ENCODE data around the gene TSG101.

Gene TSG101

GRCh38 chr11:18492888-18493287 lies 33.9 kb downstream of the TSG101 start:
- DNase-seq, result no peak

- no peak for DNase-seq
Observed at GRCh38 chr11:18491924-18492323, 34.8 kb downstream of the TSG101 start.

- DNase-seq, result no peak
Observed at GRCh38 chr11:18490736-18491485, 35.8 kb downstream of the TSG101 start.

GRCh38 chr11:18490319-18490718 lies 36.4 kb downstream of the TSG101 start:
- DNase-seq, result no peak

- DNase-seq, result no peak
Observed at GRCh38 chr11:18485913-18486528, 40.7 kb downstream of the TSG101 start.

GRCh38 chr11:18479063-18479462 lies 47.7 kb downstream of the TSG101 start:
- no peak for DNase-seq

- DNase-seq, result no peak
Observed at GRCh38 chr11:18472587-18472986, 54.2 kb downstream of the TSG101 start.

- DNase-seq, result no peak
Observed at GRCh38 chr11:18471995-18472394, 54.7 kb downstream of the TSG101 start.

- DNase-seq, result no peak
Observed at GRCh38 chr11:18468961-18469360, 57.8 kb downstream of the TSG101 start.

DNA sequence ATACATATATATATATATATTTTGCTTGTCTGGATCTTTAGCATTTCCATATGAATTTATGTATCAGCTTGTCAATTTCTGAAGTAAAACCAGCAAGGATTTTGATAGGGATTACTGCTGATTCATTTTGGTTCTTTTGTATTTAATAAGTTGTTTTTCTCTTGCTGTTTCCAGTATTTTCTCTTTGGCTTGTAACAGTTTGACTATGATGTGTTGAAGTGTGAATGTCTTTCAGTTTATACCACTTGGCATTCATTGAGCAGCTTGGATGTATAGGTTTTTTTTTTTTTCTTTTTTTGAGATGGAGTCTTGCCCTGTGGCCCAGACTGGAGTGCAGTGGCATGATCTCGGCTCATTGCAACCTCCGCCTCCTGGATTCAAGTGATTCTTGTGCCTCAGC lies 58.7 kb downstream of the TSG101 start:
- DNase-seq, result no peak

- no peak for DNase-seq
Observed at GRCh38 chr11:18466402-18466801, 60.3 kb downstream of the TSG101 start.

GRCh38 chr11:18463439-18463838 lies 63.3 kb downstream of the TSG101 start:
- no peak for DNase-seq

DNA sequence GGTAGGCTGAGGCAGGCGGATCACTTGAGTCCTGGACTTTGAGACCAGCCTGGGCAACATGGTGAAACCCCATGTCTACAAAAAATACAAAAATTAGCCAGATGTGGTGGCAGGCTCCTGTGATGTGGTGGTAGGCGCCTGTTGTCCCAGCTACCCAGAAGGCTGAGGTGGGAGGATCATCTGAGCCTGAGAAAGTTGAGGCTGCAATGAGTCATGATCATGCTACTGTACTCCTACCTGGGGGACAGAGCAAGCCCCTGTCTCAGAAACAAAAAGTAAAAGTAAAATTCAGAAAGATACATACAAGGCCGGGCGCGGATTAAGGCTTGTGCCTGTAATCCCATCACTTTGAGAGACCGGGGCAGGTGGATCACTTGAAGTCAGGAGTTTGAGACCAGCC lies 64.8 kb downstream of the TSG101 start:
- no peak for DNase-seq

DNA sequence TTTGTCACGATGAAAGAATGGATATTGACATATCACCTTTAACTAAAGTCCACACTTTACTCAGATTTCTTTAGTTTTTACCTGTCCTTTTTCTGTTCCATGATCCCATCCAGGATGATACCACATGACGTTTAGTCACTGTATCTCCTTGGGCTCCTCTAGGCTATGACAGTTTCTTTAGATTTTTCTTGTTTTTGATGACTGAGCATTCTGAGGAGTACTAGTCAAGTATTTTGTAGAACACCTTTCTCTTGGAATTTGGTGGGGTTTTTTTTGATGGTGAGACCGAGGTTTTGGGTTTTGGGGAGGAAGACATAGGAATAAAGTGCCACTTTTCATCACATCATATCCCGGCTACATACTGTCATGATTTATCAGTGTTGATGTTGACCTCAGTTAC lies 67.1 kb downstream of the TSG101 start:
- no peak for DNase-seq

- DNase-seq, result no peak
Observed at GRCh38 chr11:18457450-18457849, 69.3 kb downstream of the TSG101 start.

DNA sequence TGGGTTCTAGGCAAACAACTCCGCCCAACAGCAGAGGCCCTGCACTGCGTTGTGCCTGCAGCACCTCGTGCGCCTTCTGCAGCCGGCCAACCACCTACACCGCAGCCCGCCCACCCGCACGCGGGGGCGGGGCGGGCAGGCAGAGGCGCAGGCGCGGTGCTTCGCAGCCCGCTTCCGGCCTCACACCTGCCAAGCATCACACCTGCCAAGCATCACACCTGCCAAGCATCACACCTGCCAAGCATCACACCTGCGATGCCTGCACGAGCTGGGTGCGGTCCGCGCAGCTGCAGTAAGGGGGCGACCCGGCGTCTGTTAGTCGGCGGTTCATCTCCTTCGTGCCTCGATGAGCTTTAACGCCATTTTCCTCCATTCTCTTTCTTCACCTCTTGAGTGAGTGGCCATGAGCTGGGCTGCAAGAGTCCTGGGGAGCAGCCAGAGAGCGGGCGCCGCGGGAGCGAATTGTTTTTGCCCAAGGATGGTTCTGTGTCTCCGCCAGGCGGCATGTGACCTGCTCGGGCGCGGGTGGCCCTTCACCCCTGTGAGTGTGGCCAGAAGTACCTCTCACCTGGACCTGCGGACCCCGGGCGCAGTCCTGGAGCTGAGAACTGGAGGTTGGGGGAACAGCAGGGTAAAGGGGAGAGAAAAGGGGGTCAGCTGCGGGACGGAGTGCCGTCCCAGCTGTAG lies 70.9 kb downstream of the TSG101 start, which contains the start of gene LDHAL6A:
LDHAL6A (plus strand) TSS at position 171 of the 687 bp plus-strand sequence. CDS start 825 bp downstream, outside the sequence.
- peak; percentile 14 to 22 for DNase-seq

- no peak for DNase-seq
Observed at GRCh38 chr11:18452927-18453326, 73.8 kb downstream of the TSG101 start.

- DNase-seq, result no peak
Observed at GRCh38 chr11:18449251-18449650, 77.5 kb downstream of the TSG101 start.

GRCh38 chr11:18438691-18439090 lies 88.1 kb downstream of the TSG101 start:
- no peak for DNase-seq
